OCI-LY1 (cell line): ENCODE measurements around the gene TEKT1.
A peak's percentile ranks its signal among the peaks of the same experiment; 100 is the strongest.

Source experiments
- H2AFZ ChIP-seq: fragments of 200-600 bp; sonication (generic), shearing (Covaris generic); 2 replicates; pipeline ENCODE4 v1.6.0; 2014; ENCODE audit warnings: antibody characterized with exemption, mild to moderate bottlenecking, low read length
- H3F3A ChIP-seq: fragments of 200-600 bp; sonication (generic), shearing (Covaris generic); 2 replicates; pipeline ENCODE4 v1.6.0; 2014; ENCODE audit warnings: mild to moderate bottlenecking, antibody characterized with exemption, low read length, moderate library complexity; ENCODE audit not compliant: insufficient read depth
- H3K27ac ChIP-seq: fragments of 200-600 bp; sonication (generic); 2 replicates; pipeline ENCODE4 v1.5.1; 2014; ENCODE audit warnings: low read length, mixed run types, mild to moderate bottlenecking, low read depth; ENCODE audit not compliant: poor library complexity, severe bottlenecking
- H3K27me3 ChIP-seq: fragments of 200-600 bp; sonication (generic); 2 replicates; pipeline ENCODE4 v1.6.0; 2014; ENCODE audit warnings: antibody characterized with exemption, mild to moderate bottlenecking, low read length, moderate library complexity; ENCODE audit not compliant: insufficient read depth
- H3K36me3 ChIP-seq: fragments of 200-600 bp; sonication (generic); 2 replicates; pipeline ENCODE4 v1.6.1; 2014; ENCODE audit warnings: mild to moderate bottlenecking, antibody characterized with exemption, low read length, moderate library complexity, mixed read lengths; ENCODE audit not compliant: insufficient read depth
- H3K4me1 ChIP-seq: fragments of 200-600 bp; sonication (generic); 2 replicates; pipeline ENCODE4 v1.5.1; 2014; ENCODE audit warnings: mild to moderate bottlenecking, low read length, moderate library complexity; ENCODE audit not compliant: insufficient read depth, severe bottlenecking
- H3K4me2 ChIP-seq: fragments of 200-600 bp; sonication (generic), shearing (Covaris generic); 2 replicates; pipeline ENCODE4 v1.6.1; 2014; ENCODE audit warnings: low read length
- H3K4me3 ChIP-seq: fragments of 200-600 bp; sonication (generic); 2 replicates; pipeline ENCODE4 v1.5.1; 2014; ENCODE audit warnings: low read length, low read depth, mild to moderate bottlenecking, mixed read lengths; ENCODE audit not compliant: poor library complexity, severe bottlenecking
- H3K79me2 ChIP-seq: fragments of 200-600 bp; shearing (Covaris generic); 2 replicates; pipeline ENCODE4 v1.6.1; 2016; ENCODE audit warnings: mixed run types, low read length, mixed read lengths; ENCODE audit not compliant: insufficient read depth
- H3K9ac ChIP-seq: fragments of 200-600 bp; sonication (generic), shearing (Covaris generic); 2 replicates; pipeline ENCODE4 v1.6.1; 2014; ENCODE audit warnings: mild to moderate bottlenecking, low read length, mixed read lengths
- H3K9me2 ChIP-seq: fragments of 200-600 bp; sonication (generic), shearing (Covaris generic); 2 replicates; pipeline ENCODE4 v1.6.1; 2014; ENCODE audit warnings: low read depth, mild to moderate bottlenecking, low read length, mixed read lengths
- H3K9me3 ChIP-seq: fragments of 200-600 bp; shearing (Covaris generic); 2 replicates; pipeline ENCODE4 v1.6.1; 2014; ENCODE audit warnings: low read length, mixed read lengths
- H4K20me1 ChIP-seq: fragments of 200-600 bp; sonication (generic), shearing (Covaris generic); 2 replicates; pipeline ENCODE4 v1.6.0; 2016; ENCODE audit warnings: mild to moderate bottlenecking, low read length; ENCODE audit not compliant: insufficient read depth
- CTCF ChIP-seq: fragments of 200-600 bp; sonication (generic), shearing (Covaris generic); IDR thresholded peaks from 2 replicates; pipeline ENCODE4 v1.5.1; 2017; ENCODE audit warnings: mild to moderate bottlenecking, antibody characterized with exemption, low read length, moderate library complexity, mixed read lengths
- EZH2 ChIP-seq: fragments of 200-600 bp; sonication (generic), shearing (Covaris generic); IDR thresholded peaks from 2 replicates; pipeline ENCODE4 v1.8.0; 2017; ENCODE audit warnings: borderline replicate concordance, mixed run types, mild to moderate bottlenecking, antibody characterized with exemption, low read length, moderate library complexity, mixed read lengths

TEKT1 gene

DNA sequence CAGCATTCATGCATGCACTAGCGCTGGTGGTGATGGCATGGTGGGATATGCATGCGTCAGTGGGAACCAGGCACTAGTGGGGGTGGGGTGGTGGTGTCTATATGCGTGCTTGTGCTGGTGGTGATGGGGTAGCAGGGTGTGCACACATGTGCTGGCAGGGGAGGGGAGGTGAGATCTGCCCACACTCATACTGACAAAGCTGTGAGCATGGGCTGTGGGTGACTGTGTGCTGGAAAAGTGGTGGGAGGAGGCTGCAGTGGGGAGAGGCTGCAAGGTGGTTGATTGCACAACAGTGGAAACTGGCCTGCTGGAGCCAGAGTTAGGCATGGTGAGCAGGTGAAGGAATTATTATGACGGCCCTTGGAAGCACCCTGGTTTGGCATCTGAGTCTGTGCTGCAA lies 31.3 kb upstream of the TEKT1 start:
- no peak overlapping the region for H3K4me3 ChIP-seq
- H3K36me3 ChIP-seq = peaks cover 14% of the 10 kb centered on the region; the same call in 1 of the 2 replicates
- no peak overlapping the region for H2AFZ ChIP-seq
- H3K27ac ChIP-seq = peak overlapping the region; percentile 11
- H3K4me2 ChIP-seq = no peak overlapping the region
- H4K20me1 ChIP-seq = no peaks in the 10 kb centered on the region
- peaks cover 39% of the 10 kb centered on the region for H3K4me1 ChIP-seq
- H3K27me3 ChIP-seq = no peaks in the 10 kb centered on the region
- no peaks in the 10 kb centered on the region for H3F3A ChIP-seq
- H3K79me2 ChIP-seq = peaks cover 32% of the 10 kb centered on the region
- no peak for TF ChIP-seq CTCF
- no peak for TF ChIP-seq EZH2
- peaks cover 3% of the 10 kb centered on the region; the same call in 1 of the 2 replicates for H3K9me3 ChIP-seq
- H3K9ac ChIP-seq = no peak overlapping the region
- no peaks in the 10 kb centered on the region for H3K9me2 ChIP-seq

DNA sequence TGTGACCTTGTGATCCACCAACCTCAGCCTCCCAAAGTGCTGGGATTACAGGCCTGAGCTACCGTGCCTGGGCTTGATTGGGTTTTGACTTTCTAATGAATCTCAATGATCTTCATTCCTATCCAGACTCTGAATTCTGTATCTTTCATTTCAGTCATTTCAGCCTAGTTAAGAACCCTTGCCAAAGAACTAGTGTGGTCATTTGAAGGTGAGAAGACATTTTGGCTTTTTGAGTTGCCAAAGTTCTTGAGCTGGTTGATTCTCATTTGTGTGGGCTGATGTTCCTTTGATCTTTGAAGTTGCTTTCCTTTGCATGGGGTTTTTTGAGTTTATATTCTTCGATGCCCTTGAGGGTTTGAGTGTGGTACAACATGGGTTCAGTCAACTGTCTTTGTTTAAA lies 30.6 kb upstream of the TEKT1 start:
- Histone ChIP-seq H3K79me2 (peaks cover 39% of the 10 kb centered on the region), H3K9ac (no peak overlapping the region), H3K27me3 (no peaks in the 10 kb centered on the region), H3K27ac (peak overlapping the region; percentile 11), H3K4me1 (peaks cover 46% of the 10 kb centered on the region), H3K4me3 (no peak overlapping the region), H3K9me3 (peaks cover 3% of the 10 kb centered on the region; the same call in 1 of the 2 replicates), H3K36me3 (peaks cover 14% of the 10 kb centered on the region), H3K9me2 (no peaks in the 10 kb centered on the region), H3K4me2 (no peak overlapping the region), H2AFZ (no peak overlapping the region), H4K20me1 (no peaks in the 10 kb centered on the region), H3F3A (no peaks in the 10 kb centered on the region)
- TF ChIP-seq EZH2 (no peak), CTCF (no peak)

DNA sequence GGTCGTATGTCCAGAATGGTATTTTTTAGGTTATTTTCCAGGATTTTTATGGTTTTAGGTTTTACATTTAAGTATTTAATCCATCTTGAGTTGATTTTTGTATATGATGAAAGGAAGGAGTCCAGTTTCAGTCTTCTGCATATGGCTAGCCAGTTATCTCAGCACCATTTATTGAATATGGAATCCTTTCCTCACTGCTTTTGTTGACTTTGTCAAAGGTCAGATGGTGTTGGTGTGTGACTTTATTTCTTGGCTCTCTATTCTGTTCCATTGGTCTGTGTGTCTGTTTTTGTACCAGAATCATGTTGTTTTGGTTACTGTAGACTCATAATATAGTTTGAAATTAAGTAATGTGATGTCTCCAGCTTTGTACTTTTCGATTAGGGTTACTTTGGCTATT lies 26.4 kb upstream of the TEKT1 start:
- H2AFZ ChIP-seq = no peak overlapping the region
- H3F3A ChIP-seq = no peaks in the 10 kb centered on the region
- peak overlapping the region; percentile 65 for H3K27ac ChIP-seq
- 0 out of 2 replicates have a peak overlapping the region, but pooled peaks have one; percentile 4 for H3K9ac ChIP-seq
- no peaks in the 10 kb centered on the region for H3K9me2 ChIP-seq
- H3K79me2 ChIP-seq = peaks cover 55% of the 10 kb centered on the region
- H3K4me2 ChIP-seq = peak overlapping the region; percentile 62
- peaks cover 23% of the 10 kb centered on the region for H3K36me3 ChIP-seq
- peak overlapping the region; percentile 35 for H3K4me3 ChIP-seq
- TF ChIP-seq EZH2 = no peak
- peaks cover 3% of the 10 kb centered on the region; the same call in 1 of the 2 replicates for H3K9me3 ChIP-seq
- peaks cover 62% of the 10 kb centered on the region for H3K4me1 ChIP-seq
- H4K20me1 ChIP-seq = no peaks in the 10 kb centered on the region
- no peaks in the 10 kb centered on the region for H3K27me3 ChIP-seq

GRCh38 chr17:6857336-6857735 lies 25.8 kb upstream of the TEKT1 start:
- Histone ChIP-seq H3K4me1 (peaks cover 59% of the 10 kb centered on the region), H3K4me2 (peak overlapping the region; percentile 62)
- TF ChIP-seq CTCF = no peak
- no peak for TF ChIP-seq EZH2

More at GRCh38 chr17:6857336-6857735, 25.8 kb upstream of the TEKT1 start:
- Histone ChIP-seq H3K4me3 (peak overlapping the region; percentile 35), H3K79me2 (peaks cover 55% of the 10 kb centered on the region), H3K27me3 (no peaks in the 10 kb centered on the region), H3F3A (no peaks in the 10 kb centered on the region), H3K9ac (0 out of 2 replicates have a peak overlapping the region, but pooled peaks have one; percentile 4), H3K36me3 (peaks cover 23% of the 10 kb centered on the region), H3K9me3 (peaks cover 3% of the 10 kb centered on the region; the same call in 1 of the 2 replicates), H2AFZ (no peak overlapping the region), H4K20me1 (no peaks in the 10 kb centered on the region), H3K27ac (peak overlapping the region; percentile 65), H3K9me2 (no peaks in the 10 kb centered on the region)
